ENCODE data around the gene ADAM12.
"Not testable (repeated sequence)": the region's sequence is repeated elsewhere in the genome, so short reads cannot be mapped to it uniquely, and the experiment has no call there.

The ADAM12 gene

GRCh38 chr10:126373147-126373546 is 15.1 kb downstream of the ADAM12 start:
- no peak for DNase-seq

GRCh38 chr10:126372396-126372795 is 15.9 kb downstream of the ADAM12 start:
- DNase-seq, result no peak

GRCh38 chr10:126369125-126369710 is 19.1 kb downstream of the ADAM12 start:
- no peak for DNase-seq

- no peak for DNase-seq
These were observed 31.1 kb downstream of the ADAM12 start for GRCh38 chr10:126357169-126357568.

GRCh38 chr10:126353666-126354065 is 34.6 kb downstream of the ADAM12 start:
- no peak for DNase-seq

GRCh38 chr10:126352453-126352852 is 35.8 kb downstream of the ADAM12 start:
- no peak for DNase-seq

GRCh38 chr10:126351021-126351420 is 37.3 kb downstream of the ADAM12 start:
- no peak for DNase-seq

- no peak for DNase-seq
These were observed 37.9 kb downstream of the ADAM12 start for GRCh38 chr10:126350216-126350992.

- no peak for DNase-seq
These were observed 38.6 kb downstream of the ADAM12 start for GRCh38 chr10:126349676-126350075.

GRCh38 chr10:126349101-126349500 is 39.2 kb downstream of the ADAM12 start:
- DNase-seq, result no peak

GRCh38 chr10:126343496-126343895 is 44.8 kb downstream of the ADAM12 start:
- DNase-seq, result not testable (repeated sequence)

- no peak for DNase-seq
These were observed 45.6 kb downstream of the ADAM12 start for GRCh38 chr10:126342680-126343079.

- no peak for DNase-seq
These were observed 46.8 kb downstream of the ADAM12 start for GRCh38 chr10:126341491-126341890.

GRCh38 chr10:126337251-126337810 is 50.9 kb downstream of the ADAM12 start:
- no peak for DNase-seq

GRCh38 chr10:126336801-126337200 is 51.5 kb downstream of the ADAM12 start:
- no peak for DNase-seq

- DNase-seq, result no peak
These were observed 54.0 kb downstream of the ADAM12 start for GRCh38 chr10:126334272-126334671.

- no peak for DNase-seq
These were observed 55.7 kb downstream of the ADAM12 start for GRCh38 chr10:126332576-126332975.

- no peak for DNase-seq
These were observed 57.2 kb downstream of the ADAM12 start for GRCh38 chr10:126331101-126331500.

- no peak for DNase-seq
These were observed 63.5 kb downstream of the ADAM12 start for GRCh38 chr10:126324826-126325225.

GRCh38 chr10:126321440-126321839 is 66.8 kb downstream of the ADAM12 start:
- no peak for DNase-seq

- no peak for DNase-seq
These were observed 70.5 kb downstream of the ADAM12 start for GRCh38 chr10:126317751-126318150.

GRCh38 chr10:126315494-126316177 is 72.6 kb downstream of the ADAM12 start:
- DNase-seq, result no peak

GRCh38 chr10:126314863-126315493 is 73.3 kb downstream of the ADAM12 start:
- no peak for DNase-seq

Measured in KG1 (cell line).